GM19463 (cell line): ENCODE data around the gene NXF1.
"Not testable (repeated sequence)": the region's sequence is repeated elsewhere in the genome, so short reads cannot be mapped to it uniquely, and the experiment has no call there.

Experiments used
- ATAC-seq: cut with Tn5 transposase; IDR thresholded peaks from one replicate; pipeline ENCODE4 v1.9.1; 2021; ENCODE audit warnings: mild to moderate bottlenecking, moderate library complexity; ENCODE audit not compliant: unreplicated experiment

The NXF1 gene

DNA sequence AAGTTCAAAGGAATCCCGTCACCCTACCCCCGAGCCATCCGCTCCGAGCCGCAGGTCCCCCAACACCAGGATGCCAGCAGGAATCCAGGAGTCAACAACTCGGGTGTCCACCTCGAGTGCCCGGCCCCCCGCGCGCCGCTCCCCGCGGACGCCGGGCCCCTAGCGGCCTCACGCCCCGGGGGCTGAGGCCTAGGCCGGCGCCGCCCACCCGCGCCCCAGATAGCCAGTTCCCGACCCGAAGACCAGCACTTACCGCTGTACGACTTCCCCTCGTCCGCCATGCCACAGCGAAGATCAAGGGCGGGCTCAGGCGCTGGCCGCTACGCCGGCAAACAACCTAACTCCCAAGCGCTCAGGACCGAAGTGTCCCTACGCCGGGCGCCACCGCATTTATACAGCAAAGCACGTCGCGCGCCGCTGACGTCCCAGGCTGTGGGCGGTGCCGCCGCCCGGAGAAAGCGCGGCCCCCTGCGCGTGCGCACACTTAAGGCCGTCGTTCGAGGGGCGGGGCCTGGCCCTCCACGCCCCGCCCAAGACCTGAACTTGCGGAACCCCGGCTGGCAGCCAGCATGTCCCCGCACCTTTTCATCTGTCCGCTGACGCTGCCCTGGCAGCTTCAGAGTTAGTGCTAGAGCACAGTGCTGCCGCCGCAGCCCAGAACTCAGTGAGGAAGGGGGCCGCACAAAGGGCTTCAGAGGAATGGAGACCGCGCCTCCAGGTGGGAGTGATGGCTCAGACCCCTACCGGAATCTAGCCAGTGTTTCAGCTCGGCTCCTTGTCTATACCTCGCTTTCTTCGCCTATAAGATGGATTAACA lies at the start of gene NXF1:
NXF1 (minus strand) TSS at position 365 of the 817 bp plus-strand sequence; CDS start at position 281, 84 bp downstream.
- ATAC-seq: peak; percentile 78

DNA sequence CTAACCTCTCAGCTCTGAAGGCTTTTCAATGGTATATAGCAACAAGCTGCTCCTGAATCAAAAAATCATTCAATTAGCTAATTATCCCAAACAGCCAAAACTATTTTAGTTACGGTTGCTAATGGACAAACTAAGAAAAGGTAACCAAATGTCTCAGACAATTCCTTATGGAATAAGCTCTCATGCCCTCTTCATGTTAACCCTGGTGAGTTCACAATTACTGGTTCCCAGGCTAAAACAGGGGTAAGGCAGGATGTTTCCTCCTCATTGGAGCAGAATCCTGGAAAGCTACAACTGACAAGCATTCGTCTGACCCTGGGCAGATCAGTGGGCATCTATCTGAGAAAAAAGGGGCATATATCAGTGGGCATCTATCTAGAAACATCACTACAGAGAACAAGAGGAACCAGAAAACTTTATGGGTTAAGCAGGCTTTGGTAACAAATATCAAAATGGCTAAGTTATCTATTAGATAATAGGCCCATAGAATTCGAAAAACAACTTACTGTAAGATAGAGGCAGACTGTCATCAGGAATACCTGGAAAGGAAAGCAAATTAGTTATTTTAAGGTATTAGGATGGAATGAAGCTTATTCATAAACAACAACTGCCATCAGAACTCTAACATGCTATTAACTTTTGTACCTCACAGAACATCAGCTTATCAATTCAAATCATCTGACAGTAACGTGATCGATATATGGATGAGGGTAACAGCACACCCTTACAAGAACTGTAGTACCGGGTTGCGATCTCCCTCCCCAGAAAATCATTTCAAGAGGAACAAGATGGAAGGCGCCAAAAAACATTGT lies 49.0 kb upstream of the NXF1 start:
- no peak for ATAC-seq

DNA sequence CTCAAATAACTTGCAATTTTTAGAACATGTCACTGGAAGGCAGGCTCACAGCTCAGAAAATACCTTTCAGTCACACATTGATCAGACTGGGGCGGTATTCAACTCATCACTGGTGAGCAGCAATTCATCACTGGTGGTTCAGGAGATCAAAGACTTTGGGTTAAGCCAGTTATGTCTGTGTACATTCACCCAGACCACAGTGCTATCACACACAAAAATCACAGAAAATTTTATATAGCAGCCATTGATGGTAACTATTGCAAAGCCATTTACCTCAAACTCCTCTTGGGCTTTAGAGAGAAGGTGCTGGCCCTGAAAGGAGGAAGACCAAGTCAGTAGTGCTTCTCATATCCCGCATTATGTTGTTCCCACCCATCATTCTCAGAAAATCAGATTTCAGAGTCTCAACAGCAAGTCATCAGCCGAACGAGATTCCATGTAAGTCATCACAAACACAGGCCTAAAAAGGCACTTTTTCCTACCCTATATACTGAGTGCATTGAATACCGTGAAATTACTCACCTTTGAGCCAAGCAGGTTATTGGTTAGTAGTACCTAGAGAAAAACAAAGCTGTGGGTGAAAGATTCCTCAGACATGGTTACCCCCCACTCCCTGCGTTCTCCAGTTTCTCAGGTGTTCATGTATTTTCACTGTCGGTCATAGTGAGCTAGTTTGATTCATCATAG lies 48.2 kb upstream of the NXF1 start:
- ATAC-seq: no peak

DNA sequence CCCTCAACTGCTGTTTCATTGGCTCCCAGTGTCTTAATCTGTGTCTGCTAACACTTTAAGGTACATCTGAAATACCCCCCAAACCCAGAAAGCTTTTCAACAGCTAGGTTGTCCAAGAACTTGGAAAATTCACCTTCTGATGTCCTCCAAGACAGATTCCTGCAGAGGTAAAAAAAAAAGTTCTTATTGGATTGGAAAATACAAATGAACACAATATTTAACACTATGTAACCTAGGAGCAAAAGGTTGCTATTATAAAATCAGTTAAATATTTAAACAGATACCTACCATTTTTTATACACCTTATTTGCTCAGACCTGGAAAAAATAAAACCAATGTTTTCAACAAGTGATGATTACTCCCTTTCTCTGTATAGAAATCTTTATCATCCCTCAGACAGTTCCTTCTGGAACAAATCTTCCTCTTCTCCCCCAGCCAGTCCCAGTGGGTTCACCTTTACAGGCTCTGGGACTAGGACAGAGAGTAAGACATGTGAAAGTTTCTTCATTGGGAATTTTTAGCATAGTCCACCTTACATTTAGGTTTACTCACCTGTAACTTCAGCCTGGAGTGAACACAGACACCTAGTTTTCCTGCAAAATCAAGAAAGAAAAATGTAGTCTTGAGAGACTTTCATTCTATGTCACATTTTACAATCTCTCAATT lies 47.4 kb upstream of the NXF1 start:
- no peak for ATAC-seq

DNA sequence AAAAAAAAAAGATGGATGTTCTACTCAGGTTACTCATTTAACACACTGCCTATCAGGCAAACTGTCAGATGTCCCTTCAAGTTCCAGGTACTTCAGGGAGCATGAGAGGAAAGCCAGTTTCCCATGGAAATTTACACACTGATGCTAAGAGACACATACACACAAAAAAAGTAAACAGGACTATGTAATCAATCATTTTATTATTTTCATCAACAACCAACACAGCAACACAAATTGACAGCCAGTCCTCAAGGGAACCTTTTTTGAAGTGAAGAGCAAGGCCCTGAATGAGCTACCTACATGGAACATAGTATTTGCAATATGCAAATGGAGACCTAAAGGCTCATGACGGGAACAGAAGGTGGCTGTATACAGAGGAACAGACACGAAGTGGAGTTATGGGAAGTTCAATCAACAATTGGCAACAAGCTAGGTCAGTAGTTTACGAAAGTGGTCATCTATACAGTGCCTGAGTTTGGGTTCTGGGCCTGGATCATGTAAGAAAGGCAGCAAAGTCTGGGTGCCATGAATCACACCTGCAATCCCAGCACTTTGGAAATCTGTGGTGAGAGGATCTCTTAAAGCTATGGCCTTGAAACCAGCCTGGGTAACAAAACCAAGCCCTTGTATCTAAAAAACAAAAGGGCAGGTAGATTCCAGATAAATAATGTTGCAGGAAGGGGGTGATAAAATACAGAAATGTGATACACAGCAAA lies 46.7 kb upstream of the NXF1 start:
- ATAC-seq: no peak

DNA sequence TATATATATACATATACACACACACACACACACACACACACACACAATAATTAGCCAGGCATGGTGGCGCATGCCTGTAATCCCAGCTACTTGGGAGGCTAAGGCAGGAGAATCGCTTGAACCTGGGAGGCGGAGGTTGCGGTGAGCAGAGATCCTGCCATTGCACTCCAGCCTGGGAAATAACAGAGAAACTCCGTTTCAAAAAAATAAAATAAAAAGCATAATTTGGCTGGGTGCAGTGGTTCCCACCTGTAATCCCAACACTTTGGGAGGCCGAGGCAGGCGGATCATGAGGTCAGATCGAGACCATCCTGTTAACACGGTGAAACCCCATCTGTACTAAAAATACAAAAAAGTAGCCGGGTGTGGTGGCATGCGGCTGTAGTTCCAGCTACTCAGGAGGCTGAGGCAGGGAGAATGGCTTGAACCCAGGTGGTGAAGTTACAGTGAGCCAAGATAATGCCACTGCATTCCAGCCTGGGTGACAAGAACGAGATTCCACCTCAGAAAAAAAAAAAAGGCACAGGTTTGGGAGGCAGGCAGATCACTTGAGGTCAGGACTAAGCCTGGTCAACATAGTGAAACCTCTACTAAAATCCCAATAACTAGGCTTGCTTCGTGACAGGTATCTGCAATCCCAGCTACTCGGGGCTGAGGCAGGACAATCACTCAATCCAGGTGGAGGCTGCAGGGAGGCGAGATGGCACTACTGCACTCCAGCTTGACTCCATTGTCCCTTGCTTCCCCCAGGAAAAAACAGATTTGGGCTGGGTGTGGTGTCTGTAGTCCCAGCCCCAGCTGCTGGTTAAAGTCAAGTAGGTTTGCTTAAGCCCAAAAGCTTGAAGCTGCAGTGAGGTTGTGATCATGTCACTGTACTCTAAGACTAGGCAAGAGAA lies 45.9 kb upstream of the NXF1 start:
- ATAC-seq: no peak

DNA sequence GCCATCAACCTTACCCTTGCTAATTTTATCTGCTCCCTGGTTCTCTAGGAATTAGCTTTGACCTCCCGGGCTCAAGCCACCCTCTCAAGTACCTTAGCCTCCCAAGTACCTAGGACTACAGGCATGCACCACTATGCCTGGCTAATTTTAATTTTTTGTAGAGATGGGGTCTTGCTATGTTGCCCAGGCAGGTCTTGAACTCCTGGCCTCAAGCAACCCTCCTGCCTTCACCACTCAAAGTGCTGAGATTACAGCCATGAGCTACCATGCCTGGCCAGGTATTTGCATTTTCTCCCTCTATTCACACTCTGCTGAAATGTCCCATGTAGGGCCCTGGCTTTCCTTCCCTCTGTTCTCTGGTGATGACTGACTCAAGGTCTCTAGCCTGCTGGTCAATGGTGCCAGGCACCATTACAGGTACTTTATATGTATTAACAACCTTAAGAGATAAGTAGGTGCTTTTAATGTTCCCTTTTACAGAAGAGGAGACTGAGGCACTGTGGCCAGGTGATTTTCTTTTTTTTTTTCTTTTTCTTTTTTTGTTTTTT lies 42.6 kb upstream of the NXF1 start:
- ATAC-seq: no peak

DNA sequence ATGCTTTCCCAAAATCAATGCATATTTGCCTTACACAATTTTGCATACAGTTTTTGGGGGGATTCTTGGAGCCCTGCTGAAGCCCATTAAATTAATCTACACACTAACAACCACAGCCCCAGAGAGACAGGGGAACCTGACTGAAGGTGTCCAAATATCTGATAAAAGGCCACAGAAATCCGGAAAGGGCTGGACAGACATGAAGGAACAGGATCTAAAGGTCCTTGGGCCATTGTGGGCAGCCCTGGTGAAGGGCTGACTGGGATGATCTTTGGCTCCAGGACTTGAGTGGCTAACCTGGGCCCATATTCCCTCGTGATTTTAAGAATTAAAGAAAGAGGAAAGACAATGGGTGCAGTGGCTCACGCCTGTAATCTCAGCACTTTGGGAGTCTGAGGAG lies 40.9 kb upstream of the NXF1 start:
- ATAC-seq: no peak

DNA sequence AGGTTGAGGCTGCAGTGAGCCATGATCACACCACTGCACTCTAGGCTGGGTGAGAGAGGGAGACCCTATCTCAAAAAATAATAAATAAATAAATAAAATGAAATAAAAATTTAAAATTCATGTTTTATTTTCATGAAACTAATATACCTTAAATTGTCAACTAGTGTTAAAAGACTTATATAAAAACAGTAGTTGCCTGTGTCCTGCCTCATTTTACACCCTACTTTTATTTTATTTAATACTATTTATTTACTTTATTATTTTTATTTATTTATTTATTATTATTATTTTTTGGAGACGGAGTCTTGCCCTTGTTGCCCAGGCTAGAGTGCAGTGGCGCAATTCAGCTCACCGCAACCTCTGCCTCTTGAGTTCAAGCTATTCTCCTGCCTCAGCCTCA lies 38.9 kb upstream of the NXF1 start:
- ATAC-seq: no peak

DNA sequence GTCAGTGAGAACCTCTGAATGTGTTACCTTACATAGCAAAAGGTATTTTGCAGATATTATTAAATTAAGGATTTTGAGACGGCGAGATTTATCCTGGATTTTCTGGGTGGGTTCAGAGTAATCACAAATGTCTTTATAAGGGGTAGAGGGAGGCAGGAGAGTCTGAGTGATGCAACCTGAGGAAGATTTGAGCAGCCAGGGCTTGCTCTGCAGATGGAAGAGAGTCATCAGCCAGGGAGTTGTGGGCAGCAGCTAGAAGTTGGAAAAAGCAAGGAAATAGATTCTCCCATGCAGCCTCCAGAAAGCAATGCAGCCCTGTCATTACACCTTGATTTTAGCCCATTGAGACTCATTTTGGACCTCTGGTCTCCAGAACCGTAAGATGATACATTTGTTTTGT lies 38.2 kb upstream of the NXF1 start:
- ATAC-seq: no peak

DNA sequence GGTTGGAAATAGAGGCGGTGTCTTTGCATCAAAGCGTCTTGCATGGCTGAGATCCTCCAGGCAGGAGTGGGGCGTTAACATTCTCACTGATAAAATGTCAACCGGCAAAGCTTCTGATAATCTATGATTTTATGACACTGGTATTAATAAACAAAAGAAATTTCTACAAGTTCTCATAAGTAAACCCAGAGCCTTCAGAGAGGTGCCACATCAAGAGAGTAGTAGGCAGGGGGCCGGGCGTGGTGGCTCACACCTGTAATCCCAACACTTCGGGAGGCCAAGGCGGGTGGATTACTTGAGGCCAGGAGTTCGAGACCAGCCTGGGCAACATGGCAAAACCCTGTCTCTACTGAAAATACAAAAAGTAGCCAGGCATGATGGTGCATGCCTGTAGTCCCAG lies 37.7 kb upstream of the NXF1 start:
- not testable (repeated sequence) for ATAC-seq

DNA sequence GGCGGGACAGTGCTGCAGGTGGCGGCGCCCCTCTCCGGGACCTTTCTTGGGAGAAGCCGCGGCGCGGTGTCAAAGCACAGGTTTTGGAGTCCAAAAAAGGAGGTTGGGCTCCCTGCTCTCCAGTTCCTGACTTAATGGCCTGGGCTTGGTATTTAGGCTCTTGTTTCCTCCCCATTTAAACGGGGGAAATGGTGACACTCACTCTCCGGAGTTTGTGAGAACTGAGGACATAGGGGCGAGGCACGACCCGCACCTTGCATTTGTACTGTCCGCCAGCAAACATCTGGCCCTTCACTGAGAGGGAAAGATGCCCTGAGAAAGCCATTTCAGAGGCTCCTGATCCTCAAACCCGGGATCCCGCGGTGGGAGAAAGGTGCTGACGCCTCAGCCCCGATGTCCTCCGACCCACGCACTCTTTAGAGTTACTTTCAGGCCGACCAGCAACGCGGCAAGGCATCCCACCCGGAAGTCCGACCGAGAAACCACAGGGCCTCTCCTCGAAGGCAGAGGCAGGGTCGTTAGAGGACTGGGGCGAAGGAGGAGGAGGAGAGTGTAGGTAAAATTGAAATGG lies 37.0 kb upstream of the NXF1 start:
- no peak for ATAC-seq

DNA sequence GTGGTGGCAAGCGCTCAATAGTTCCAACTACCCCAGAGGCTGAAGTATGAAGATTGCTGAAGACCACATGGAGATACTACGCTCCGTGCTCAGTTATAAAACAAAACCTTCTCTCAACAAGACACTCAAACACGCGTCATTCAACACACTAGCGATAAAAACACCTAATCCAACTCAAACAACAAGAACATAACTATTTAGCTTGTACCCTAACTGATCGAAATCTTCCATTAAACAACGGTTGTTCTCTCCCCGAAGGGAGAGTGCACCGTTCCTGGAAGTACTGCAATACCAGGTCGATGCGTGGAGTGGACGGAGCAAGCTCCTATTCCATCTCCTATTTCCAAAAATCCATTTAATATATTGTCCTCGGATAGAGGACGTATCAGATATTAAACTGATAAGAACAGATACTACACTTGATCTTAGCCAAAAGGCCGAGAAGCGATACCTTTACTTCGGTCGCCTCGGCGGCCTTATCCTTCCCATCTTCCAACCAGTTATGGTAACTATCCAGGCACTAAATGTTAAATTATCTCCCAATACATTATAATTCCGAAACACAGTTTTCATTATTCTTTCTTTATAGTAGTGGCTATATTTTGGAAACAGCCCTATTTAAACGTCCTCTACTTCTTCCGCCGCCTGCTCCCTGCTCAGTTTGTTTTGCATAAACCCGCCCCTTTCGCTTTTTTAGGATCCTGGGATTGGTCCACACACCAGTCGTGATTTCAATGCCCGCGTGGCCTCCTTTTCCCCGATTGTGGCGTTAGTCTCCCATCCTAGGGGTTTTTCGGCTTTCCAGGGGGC lies 36.3 kb upstream of the NXF1 start:
- peak; percentile 51 for ATAC-seq

DNA sequence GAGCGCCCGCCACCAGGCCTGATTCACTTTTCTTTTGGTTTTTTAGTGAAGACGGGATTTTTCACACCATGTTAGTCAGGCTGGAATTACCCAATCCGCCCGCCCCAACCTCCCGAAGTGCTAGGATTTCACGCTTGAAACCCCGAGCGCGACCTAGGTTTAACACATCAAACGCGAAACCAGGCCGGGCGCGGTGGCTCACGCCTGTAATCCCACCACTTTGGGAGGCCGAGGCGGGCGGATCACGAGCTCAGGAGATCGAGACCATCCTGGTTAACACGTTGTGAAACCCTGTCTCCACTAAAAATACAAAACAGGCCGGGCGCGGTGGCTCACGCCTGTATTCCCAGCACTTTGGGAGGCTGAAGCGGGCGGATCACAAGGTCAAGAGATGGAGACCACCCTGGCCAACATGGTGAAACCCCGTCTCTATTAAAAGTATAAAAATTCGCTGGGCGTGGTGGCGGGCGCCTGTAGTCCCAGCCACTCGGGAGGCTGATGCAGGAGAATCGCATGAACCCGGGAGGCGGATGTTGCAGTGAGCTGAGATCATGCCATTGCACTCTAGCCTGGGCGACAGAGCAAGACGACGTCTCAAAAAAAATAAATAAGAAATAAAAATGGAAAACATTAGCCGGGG lies 35.6 kb upstream of the NXF1 start:
- not testable (repeated sequence) for ATAC-seq

DNA sequence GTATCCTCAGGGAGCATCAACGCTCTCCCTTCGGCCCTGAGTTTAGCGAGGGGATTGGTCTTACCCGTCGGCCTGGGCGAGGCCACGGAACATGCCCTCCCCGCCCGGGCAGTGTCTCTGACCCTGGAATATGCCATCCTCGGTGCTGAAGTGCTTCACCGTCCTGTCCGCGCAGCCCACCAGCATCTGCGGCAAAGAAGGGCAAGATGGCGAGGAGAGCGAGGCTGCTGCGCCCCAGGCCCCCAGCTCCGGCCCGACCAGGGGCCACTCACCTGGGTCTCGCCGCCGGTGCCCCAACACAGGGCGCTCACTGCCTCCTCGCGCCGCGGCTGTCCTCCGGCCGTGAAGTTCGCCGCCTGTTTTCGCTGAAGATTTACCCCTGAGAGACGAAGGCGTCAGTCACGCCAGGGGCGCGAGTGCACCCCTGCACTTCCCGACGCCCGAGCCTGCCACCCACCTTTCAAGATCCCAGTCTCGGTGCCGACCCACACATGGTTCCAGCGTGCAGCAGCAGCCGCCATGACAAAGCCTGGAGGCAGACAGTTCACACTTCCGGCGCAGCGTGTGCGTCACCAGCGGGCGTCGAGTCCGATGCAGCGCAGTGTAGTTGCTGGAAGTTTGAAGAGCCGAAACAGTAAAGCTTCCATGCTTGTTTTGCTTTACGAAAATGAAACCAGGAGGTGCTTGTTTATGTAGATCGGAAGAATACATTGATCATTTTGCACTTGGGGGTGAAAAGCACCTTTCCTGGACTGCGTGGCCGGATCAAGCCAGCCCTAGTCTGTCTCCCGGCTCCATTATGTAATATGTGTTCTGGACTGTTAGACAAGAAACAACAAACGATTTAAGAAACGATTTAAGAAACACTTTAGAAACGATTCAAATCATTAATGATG lies 34.1 kb upstream of the NXF1 start, which contains the start of gene WDR74:
WDR74 (minus strand) TSS at position 541 of the 896 bp plus-strand sequence; CDS start at position 521, 20 bp downstream.
- peak; percentile 49 for ATAC-seq

DNA sequence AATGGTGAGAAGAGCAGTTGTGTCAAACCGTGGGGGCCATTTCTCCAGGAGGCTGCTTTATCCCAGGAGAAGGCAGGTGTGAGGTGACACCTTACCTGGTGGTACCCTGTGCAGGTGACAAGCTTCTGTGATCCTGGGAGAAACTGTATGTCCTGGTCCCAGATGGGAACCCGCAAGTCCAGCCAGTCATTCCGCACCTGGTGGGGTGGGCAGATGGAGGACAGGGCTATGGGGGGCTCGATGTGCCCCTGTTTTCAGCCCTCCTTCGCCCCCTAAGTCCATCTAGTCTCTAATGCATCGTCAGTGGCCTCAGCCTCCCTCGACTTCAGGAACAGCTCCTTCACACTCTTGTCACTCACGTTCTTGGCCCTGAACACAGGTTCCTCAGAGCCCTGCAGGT lies 30.1 kb upstream of the NXF1 start:
- no peak for ATAC-seq
